NCI-H2029 treated with DMSO at 0.1 percent for 48 hours (cell line): Measurements from ENCODE around the gene CWC25.

Experiments used
- DNase-seq: peaks from one replicate; lab custom pipeline; 2025; lab: John Stamatoyannopoulos, UW

CWC25 gene

DNA sequence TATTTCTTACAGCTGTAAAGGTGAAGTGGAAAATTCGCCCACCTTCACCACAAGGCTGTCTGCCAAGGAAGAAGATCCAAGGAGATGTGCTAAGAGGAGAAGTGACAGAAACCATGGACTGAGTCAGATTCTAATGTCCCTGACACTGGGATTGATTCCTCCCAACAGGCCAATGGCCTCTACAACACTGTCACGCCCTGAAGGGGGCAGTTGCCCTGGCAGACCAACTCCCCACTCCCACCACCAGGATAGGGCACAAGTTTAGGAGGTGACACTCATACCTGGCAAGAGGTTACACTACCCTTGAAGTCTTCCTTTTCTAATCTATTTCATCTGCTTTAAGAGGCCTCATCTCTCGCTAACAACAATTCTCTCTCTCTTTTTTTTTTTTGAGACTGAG lies 41.9 kb downstream of the CWC25 start:
- no peak for DNase-seq

GRCh38 chr17:38779965-38780752 lies 45.0 kb downstream of the CWC25 start:
- no peak for DNase-seq

DNA sequence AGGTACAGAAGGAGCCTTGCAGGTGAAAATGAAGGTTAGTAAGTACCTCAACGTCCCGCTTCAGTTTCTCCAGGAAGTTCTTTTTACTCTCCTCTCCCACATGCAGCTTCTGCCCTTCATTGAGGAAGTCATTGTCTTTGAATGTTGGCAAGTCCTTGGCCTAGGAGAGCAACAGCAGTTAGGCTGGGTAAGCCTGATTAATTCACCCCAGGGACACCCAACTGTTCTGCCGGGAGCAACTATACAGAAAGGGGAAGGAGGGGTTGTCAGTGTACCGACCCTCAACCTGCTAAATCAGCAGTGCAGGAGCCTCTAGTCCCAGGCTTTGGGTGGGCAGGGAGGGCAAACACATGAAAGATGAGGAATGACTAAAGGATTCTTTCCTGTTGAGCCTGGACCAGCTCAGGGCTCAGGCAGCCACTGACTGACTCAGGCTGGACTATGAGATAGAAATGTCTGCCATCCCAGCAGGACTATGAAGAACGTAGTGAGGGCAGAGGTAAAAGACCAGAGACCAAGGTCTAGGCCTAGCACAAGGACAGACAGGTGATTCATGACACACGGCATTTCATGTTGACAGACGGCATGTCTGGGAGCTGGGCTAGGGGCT lies 47.4 kb downstream of the CWC25 start:
- DNase-seq: no peak

GRCh38 chr17:38773258-38773657 lies 51.9 kb downstream of the CWC25 start:
- no peak for DNase-seq

GRCh38 chr17:38768417-38768816 lies 56.7 kb downstream of the CWC25 start:
- peak; percentile 1 for DNase-seq

DNA sequence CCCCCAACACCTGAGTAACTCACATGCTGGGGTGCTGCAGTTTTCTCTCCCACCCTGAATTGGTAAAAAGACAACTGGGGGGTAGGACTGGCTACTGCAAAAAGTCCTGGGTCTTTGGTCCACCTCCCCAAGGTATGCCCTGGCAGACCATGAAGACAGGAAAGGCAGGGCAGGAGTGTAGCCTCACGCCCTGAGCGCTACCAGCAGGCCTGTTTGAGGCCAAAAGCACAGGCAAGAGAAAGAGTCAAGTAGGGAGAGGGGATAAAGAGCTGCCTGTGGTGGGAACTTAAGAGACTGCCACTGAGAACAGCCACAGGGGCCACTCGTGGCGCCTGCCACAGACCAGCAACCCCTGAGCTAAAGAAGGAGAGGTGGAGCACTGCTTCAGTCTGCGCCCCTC lies 58.8 kb downstream of the CWC25 start:
- no peak for DNase-seq

DNA sequence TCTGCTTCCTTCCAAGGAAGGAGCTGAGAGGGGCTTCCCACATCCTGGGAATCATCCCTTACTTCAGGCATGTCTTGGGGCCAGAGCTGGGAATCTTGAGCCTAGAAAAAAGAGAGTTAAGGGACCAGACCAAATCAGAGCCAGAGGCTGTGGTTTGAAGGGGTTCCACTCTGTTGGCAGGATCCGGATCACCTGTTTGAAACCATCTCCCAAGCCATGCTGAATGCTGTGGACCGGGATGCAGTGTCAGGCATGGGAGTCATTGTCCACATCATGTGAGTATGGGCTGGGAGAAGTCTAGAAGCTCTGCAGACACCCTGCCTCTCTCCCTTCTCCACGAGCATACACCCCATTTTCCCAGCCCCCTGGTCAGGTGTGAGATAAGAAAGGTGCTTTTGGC lies 62.9 kb downstream of the CWC25 start:
- no peak for DNase-seq

DNA sequence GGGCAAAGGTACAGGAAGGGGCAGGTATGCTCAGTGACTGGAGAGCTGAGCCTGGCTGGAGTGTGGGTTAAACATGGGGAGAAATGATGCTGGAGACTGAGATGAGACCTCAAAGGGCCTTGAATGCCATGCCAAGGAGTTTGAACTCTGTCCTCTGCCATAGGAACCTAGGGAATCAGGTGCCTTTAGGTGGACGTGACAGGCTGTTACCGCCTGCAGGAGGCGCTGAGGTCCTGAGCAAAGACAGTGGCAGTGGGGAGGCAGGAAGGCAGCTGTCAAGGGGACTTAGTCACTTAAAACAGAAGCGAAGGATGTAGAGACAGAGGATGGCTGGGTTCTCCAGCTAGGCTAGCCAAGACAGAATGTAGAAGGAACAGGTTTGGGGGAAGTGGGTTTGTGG lies 63.5 kb downstream of the CWC25 start:
- no peak for DNase-seq

DNA sequence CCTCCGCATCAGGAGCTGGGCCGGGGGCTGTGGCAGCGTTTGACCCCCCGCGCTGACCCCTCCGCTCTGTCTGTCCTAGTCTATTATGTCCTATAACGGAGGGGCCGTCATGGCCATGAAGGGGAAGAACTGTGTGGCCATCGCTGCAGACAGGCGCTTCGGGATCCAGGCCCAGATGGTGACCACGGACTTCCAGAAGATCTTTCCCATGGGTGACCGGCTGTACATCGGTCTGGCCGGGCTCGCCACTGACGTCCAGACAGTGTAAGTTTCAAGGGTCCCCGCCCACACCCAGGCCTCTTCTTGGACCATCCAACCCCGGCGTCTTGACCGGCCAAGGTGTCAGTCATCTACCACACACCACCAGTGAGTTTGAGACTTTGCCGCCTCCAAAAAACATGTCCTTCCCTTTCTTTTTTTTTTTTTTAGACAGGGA lies 72.0 kb downstream of the CWC25 start:
- DNase-seq: no peak

GRCh38 chr17:38752308-38753070 lies 72.6 kb downstream of the CWC25 start, which contains the start of gene PSMB3:
Gene PSMB3, plus strand, starts transcription at chr17:38752741. Its CDS starts 86 bp downstream, at chr17:38752827.
- peak; percentile 99 for DNase-seq

- DNase-seq: peak; percentile 52
Observed at GRCh38 chr17:38751808-38752307, 73.3 kb downstream of the CWC25 start.

DNA sequence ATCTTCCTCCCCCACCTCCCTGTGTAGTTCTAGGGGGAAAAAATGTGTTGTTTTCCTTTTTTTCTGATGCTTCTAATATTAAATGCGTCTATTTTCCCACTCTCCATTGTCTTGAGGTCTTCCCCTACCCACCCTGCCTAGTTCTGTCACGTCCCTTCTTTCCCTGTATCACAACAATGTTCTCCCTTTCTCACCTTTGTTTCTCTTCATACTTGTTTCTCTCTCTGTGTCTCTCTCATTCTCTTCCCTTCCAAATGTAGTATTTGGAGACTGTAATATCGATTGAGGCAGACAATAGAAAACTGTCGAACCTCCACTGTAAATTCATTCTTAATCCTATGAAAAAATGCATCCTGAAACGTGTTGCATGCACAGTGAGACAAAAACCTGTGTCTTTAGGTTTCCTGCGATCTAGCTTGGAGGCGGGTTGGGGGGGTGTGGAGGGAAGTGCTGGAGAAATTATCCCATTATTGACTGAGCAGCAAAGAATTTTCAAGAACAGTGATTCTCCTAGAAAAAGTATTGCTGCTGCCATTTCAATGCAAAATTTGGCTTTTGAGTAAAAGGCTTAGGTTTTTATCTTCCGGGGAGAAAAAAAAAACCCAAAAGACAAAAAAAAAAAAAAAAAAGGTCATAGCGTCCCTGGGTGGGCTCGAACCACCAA lies 73.8 kb downstream of the CWC25 start:
- peak; percentile 37 for DNase-seq
